Measurements from ENCODE around the gene IQGAP2.

Gene IQGAP2

DNA sequence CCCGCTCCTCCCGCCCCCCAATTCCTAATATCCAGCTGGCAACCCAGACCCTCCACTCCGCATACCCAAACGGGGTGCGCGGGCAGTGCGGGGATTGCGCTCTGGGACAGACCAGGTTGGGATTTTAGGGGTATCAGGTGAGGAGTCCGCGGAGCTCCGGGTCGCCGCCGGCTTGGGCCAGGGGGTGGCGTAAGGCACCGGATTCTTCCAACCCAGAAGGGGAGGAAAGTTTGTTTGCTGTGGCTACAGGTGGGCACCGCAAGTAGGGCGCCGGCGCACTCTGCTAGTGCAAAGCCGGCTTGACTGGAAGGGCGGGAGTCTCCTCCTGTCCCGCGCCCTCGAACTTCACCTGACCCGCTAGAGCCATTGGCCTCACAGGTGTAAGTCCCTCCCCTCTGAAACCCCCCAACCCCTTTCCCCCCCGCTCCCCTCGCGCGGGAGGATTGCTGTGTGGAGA lies 709 bp downstream of the IQGAP2 start:
- Histone ChIP-seq H3K36me3 (ENCODE audit: insufficient read depth, low read length) (no peaks in the 10 kb centered on the region), H3K4me3 (peak overlapping the region; percentile 88), H3K9ac (ENCODE audit: insufficient read length) (peak overlapping the region; percentile 83), H3K27ac (no peak overlapping the region), H3K9me3 (ENCODE audit: low read depth, low read length) (no peaks in the 10 kb centered on the region)
- TF ChIP-seq EZH2 (IDR thresholded peaks at IDR 0.05) (no peak), FOXP2 (optimal IDR thresholded peaks at IDR 0.05; ENCODE audit: control extremely low read depth, extremely low read length, insufficient read depth) (no peak), POLR2AphosphoS5 (IDR thresholded peaks at IDR 0.05; ENCODE audit: borderline replicate concordance, low read depth, low read length) (no peak)
- DNase-seq (ENCODE audit: low read depth, low spot score) = no peak

- no peak for DNase-seq (ENCODE audit: low read depth, low spot score)
- Histone ChIP-seq H3K36me3 (ENCODE audit: insufficient read depth, low read length) (no peaks in the 10 kb centered on the region), H3K27ac (no peak overlapping the region), H3K9me3 (ENCODE audit: low read depth, low read length) (no peaks in the 10 kb centered on the region), H3K4me3 (peak overlapping the region; percentile 88), H3K9ac (ENCODE audit: insufficient read length) (peak overlapping the region; percentile 9)
- no peak for TF ChIP-seq EZH2 (IDR thresholded peaks at IDR 0.05)
- no peak for TF ChIP-seq FOXP2 (optimal IDR thresholded peaks at IDR 0.05; ENCODE audit: control extremely low read depth, extremely low read length, insufficient read depth)
- no peak for TF ChIP-seq POLR2AphosphoS5 (IDR thresholded peaks at IDR 0.05; ENCODE audit: borderline replicate concordance, low read depth, low read length)
Measured at GRCh38 chr5:76404223-76405211, 1.4 kb downstream of the IQGAP2 start.

DNA sequence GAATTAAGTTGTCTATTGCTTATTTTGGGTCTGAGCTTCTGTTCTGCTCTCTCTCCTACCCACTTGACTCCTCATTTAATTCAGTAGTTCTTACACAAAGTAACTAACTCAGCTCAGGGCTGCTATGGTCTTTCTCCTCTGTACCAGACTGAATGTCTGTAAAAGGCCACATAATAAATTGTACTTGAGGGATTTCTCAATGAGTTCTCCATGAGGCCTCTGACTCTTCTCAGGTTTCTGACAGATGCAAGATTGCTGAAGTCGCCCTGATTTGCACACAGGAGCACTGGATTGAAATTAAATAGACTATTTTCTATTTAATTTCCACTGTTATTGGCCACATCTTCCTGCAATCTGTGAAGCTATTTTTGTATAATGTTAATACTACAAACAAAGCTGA lies 2.9 kb downstream of the IQGAP2 start:
- Histone ChIP-seq H3K36me3 (ENCODE audit: insufficient read depth, low read length) (no peaks in the 10 kb centered on the region), H3K4me3 (peak overlapping the region; percentile 88), H3K9ac (ENCODE audit: insufficient read length) (no peak overlapping the region), H3K27ac (peak overlapping the region; percentile 40), H3K9me3 (ENCODE audit: low read depth, low read length) (no peaks in the 10 kb centered on the region)
- TF ChIP-seq POLR2AphosphoS5 (IDR thresholded peaks at IDR 0.05; ENCODE audit: borderline replicate concordance, low read depth, low read length) = no peak
- no peak for TF ChIP-seq FOXP2 (optimal IDR thresholded peaks at IDR 0.05; ENCODE audit: control extremely low read depth, extremely low read length, insufficient read depth)
- TF ChIP-seq EZH2 (IDR thresholded peaks at IDR 0.05) = no peak
- DNase-seq (ENCODE audit: low read depth, low spot score) = no peak

DNA sequence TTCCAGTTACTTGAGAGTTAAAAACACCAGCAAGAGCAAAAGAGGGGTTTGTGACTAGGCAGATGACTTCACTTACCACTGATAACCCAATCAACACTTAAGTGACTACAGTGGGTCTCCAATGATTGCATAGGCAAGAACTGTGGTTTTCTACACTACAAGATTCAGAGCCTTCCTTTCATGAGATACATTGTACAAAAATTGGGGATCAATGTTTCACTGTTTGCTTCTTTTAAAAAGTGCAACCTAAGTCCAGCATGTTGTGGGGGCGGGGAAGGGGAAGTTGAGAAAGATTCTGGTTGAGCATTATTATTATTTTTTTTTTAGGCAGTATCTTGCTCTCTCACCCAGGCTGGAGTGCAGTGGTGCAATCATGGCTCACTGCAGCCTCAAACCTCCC lies 3.6 kb downstream of the IQGAP2 start:
- no peak overlapping the region for H3K27ac ChIP-seq
- H3K4me3 ChIP-seq = no peak overlapping the region
- no peaks in the 10 kb centered on the region for H3K9me3 ChIP-seq (ENCODE audit: low read depth, low read length)

GRCh38 chr5:76408104-76408654 lies 5.1 kb downstream of the IQGAP2 start:
- TF ChIP-seq POLR2AphosphoS5 (IDR thresholded peaks at IDR 0.05; ENCODE audit: borderline replicate concordance, low read depth, low read length) (no peak), FOXP2 (optimal IDR thresholded peaks at IDR 0.05; ENCODE audit: control extremely low read depth, extremely low read length, insufficient read depth) (no peak), EZH2 (IDR thresholded peaks at IDR 0.05) (no peak)
- H3K36me3 ChIP-seq (ENCODE audit: insufficient read depth, low read length) = no peaks in the 10 kb centered on the region
- no peak overlapping the region for H3K9ac ChIP-seq (ENCODE audit: insufficient read length)
- no peaks in the 10 kb centered on the region for H3K9me3 ChIP-seq (ENCODE audit: low read depth, low read length)
- DNase-seq (ENCODE audit: low read depth, low spot score) = no peak
- no peak overlapping the region for H3K27ac ChIP-seq
- H3K4me3 ChIP-seq = no peak overlapping the region

More for the DNA sequence above, 3.6 kb downstream of the IQGAP2 start:
- DNase-seq (ENCODE audit: low read depth, low spot score) = no peak
- no peak for TF ChIP-seq FOXP2 (optimal IDR thresholded peaks at IDR 0.05; ENCODE audit: control extremely low read depth, extremely low read length, insufficient read depth)
- no peak for TF ChIP-seq EZH2 (IDR thresholded peaks at IDR 0.05)
- no peak for TF ChIP-seq POLR2AphosphoS5 (IDR thresholded peaks at IDR 0.05; ENCODE audit: borderline replicate concordance, low read depth, low read length)
- no peaks in the 10 kb centered on the region for H3K36me3 ChIP-seq (ENCODE audit: insufficient read depth, low read length)
- H3K9ac ChIP-seq (ENCODE audit: insufficient read length) = no peak overlapping the region

DNA sequence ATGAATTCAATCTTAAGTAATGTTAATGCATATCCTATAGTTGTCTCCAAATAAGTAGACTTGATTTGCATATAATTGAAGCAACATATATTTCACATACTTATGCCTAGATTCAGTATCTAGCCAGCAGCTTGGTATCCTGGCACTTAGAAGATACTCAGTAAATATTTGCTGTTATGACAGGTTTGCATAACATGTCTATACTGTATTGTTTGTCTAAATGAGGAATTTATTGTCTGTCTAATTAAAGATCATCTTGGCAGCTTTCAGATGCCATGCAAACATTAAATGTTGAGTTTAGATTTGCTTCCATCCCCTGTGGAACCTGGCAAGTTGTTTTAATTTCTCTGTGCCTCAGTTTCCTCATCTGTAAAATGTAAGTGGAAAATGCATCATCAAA lies 9.4 kb downstream of the IQGAP2 start:
- Histone ChIP-seq H3K4me3 (no peak overlapping the region), H3K27ac (no peak overlapping the region), H3K9me3 (ENCODE audit: low read depth, low read length) (no peaks in the 10 kb centered on the region), H3K9ac (ENCODE audit: insufficient read length) (no peak overlapping the region), H3K36me3 (ENCODE audit: insufficient read depth, low read length) (no peaks in the 10 kb centered on the region)
- TF ChIP-seq POLR2AphosphoS5 (IDR thresholded peaks at IDR 0.05; ENCODE audit: borderline replicate concordance, low read depth, low read length) (no peak), FOXP2 (optimal IDR thresholded peaks at IDR 0.05; ENCODE audit: control extremely low read depth, extremely low read length, insufficient read depth) (no peak), EZH2 (IDR thresholded peaks at IDR 0.05) (no peak)
- DNase-seq (ENCODE audit: low read depth, low spot score) = no peak

DNA sequence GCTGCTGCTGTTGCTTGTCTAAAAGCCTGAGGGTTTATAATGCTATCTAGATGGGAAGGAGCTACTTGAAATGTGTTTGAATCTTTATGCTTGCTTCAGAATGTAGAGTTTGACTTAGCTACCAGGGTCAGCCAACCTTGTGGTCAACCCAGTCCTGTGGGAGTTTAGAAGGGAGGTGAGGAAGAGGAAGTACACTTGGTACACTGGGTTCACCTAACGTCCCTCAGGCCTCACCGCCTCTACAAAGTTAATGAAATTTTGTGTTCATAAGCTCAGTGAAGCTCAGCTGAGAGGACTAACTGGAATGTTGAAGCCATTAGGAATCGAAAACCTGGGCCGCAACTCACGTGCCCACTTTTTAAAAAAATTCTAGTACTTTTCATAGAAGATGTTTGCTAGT lies 10.7 kb downstream of the IQGAP2 start:
- Histone ChIP-seq H3K4me3 (no peak overlapping the region), H3K9me3 (ENCODE audit: low read depth, low read length) (no peaks in the 10 kb centered on the region), H3K36me3 (ENCODE audit: insufficient read depth, low read length) (no peaks in the 10 kb centered on the region), H3K27ac (no peak overlapping the region), H3K9ac (ENCODE audit: insufficient read length) (no peak overlapping the region)
- TF ChIP-seq FOXP2 (optimal IDR thresholded peaks at IDR 0.05; ENCODE audit: control extremely low read depth, extremely low read length, insufficient read depth) (no peak), EZH2 (IDR thresholded peaks at IDR 0.05) (no peak), POLR2AphosphoS5 (IDR thresholded peaks at IDR 0.05; ENCODE audit: borderline replicate concordance, low read depth, low read length) (no peak)
- no peak for DNase-seq (ENCODE audit: low read depth, low spot score)

DNA sequence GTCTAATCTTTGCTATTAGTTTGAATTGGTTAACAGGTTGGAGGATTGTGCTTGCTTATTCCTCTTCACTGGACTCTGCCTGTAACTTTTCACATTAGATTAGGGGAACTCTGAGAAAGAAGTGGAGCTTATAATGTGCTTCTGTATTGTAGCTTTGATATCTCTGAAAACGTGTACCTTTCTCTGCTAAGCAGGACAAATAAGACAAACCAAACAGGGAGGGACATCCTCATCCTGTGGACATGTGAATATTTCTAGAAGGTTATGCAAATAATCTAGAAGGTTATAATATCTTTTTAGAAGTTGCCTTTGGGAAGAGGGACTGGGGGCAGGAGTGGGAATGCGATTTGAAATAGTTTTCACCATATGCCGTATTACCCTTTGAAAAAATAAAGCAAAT lies 11.7 kb downstream of the IQGAP2 start:
- no peak for DNase-seq (ENCODE audit: low read depth, low spot score)

More for the DNA sequence above, 11.7 kb downstream of the IQGAP2 start:
- Histone ChIP-seq H3K9me3 (ENCODE audit: low read depth, low read length) (no peaks in the 10 kb centered on the region), H3K36me3 (ENCODE audit: insufficient read depth, low read length) (no peaks in the 10 kb centered on the region), H3K9ac (ENCODE audit: insufficient read length) (no peak overlapping the region), H3K27ac (no peak overlapping the region), H3K4me3 (no peak overlapping the region)
- TF ChIP-seq EZH2 (IDR thresholded peaks at IDR 0.05) (no peak), POLR2AphosphoS5 (IDR thresholded peaks at IDR 0.05; ENCODE audit: borderline replicate concordance, low read depth, low read length) (no peak)
